Peyer's patch (tissue), 4 donors: ENCODE results near the gene CORO2A. TPM values are rescaled to one million over a fixed set of nuclear protein-coding genes. Genes with fewer than 3 reads are reported as not detected.

Experiments used
- DNase-seq, 3 donors: peaks; one replicate each; pipeline ENCODE4 v3.0.0-alpha.2; 2017 to 2019
- H3K27ac ChIP-seq, 4 donors: fragments of 200-600 bp; sonication (generic); one replicate each; pipeline ENCODE4 v1.5.1; 2016 to 2019
- H3K27me3 ChIP-seq, 2 donors: fragments of 200-600 bp; sonication (generic); one replicate each; pipeline ENCODE4 v1.5.1; 2019
- H3K36me3 ChIP-seq, 3 donors: fragments of 200-600 bp; sonication (generic); one replicate each; pipeline ENCODE4 v1.5.1; 2016 to 2019
- H3K4me1 ChIP-seq, 4 donors: fragments of 200-600 bp; sonication (generic); one replicate each; pipeline ENCODE4 v1.5.1; 2016 to 2019
- H3K4me3 ChIP-seq, 4 donors: fragments of 200-600 bp; sonication (generic); 1 replicate in 3 of 4; 2 replicates in 1 of 4; pipeline ENCODE4 v1.5.1; 2016 to 2019; ENCODE audit warnings: mild to moderate bottlenecking in 1 of 4
- H3K9me3 ChIP-seq, 4 donors: fragments of 200-600 bp; sonication (generic); one replicate each; pipeline ENCODE4 v1.5.1; 2016 to 2019; ENCODE audit warnings: mild to moderate bottlenecking in 1 of 4
- POLR2A ChIP-seq, 2 donors: fragments of 450-650 bp; IDR thresholded peaks; one replicate each; pipeline ENCODE4 v1.5.1; 2017; ENCODE audit warnings: antibody characterized with exemption in 2 of 2, mild to moderate bottlenecking in 2 of 2, moderate library complexity in 2 of 2
- total RNA-seq, 4 donors: library from RNA; depleted of rRNA; stranded (reverse); fragments of >200 nt; gene quantifications; one replicate each; pipeline ENCODE4 v1.1.0, GENCODE V29; 2016
- TF ChIP-seq, protein P1 (sequence below), 6 experiments: fragments of 450-650 bp in 4 of 6; fragments of 200-600 bp in 2 of 6; sonication (generic) in 1 of 6; IDR thresholded peaks; one replicate each; pipeline ENCODE4 v1.5.1; 2017 to 2019; ENCODE audit warnings: antibody characterized with exemption in 6 of 6, mild to moderate bottlenecking in 3 of 6, moderate library complexity in 1 of 6

Gene CORO2A
- total RNA-seq, 4 donors from 2014 or later: 15.7 to 99.6 (median 91.9) TPM

DNA sequence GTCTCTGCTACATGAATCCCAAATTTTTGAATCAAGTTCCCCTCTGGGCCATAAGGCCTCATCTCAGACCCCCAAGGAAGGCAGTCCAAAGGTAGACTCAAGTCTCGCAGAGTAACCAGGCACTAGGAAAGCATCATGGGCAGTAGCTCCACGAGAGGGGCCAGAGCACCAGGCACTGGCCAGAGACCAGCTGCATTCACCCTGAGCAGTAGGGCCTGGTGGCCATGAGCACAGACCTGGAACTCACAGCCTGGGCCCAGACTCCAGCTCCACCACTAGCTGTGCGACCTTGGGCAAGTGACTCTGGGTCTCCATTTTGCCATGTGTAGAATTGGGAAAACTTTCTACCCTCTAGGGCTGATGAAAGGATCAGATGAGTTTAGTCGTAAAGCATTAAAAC, 107.4 kb downstream of the CORO2A start:
- peaks cover 0 to 38% (median 7%) of the 10 kb centered on the region in 4 donors for H3K4me1 ChIP-seq
- H3K36me3 ChIP-seq: peaks cover 0 to 69% (median 0%) of the 10 kb centered on the region in 3 donors
- DNase-seq: peak in 1 of 3 donors; percentile 34
- TF ChIP-seq, protein P1, sequence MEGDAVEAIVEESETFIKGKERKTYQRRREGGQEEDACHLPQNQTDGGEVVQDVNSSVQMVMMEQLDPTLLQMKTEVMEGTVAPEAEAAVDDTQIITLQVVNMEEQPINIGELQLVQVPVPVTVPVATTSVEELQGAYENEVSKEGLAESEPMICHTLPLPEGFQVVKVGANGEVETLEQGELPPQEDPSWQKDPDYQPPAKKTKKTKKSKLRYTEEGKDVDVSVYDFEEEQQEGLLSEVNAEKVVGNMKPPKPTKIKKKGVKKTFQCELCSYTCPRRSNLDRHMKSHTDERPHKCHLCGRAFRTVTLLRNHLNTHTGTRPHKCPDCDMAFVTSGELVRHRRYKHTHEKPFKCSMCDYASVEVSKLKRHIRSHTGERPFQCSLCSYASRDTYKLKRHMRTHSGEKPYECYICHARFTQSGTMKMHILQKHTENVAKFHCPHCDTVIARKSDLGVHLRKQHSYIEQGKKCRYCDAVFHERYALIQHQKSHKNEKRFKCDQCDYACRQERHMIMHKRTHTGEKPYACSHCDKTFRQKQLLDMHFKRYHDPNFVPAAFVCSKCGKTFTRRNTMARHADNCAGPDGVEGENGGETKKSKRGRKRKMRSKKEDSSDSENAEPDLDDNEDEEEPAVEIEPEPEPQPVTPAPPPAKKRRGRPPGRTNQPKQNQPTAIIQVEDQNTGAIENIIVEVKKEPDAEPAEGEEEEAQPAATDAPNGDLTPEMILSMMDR (IDR thresholded peaks at IDR 0.05): no peak
- no peak for TF ChIP-seq POLR2A (IDR thresholded peaks at IDR 0.05)
- no peaks in the 10 kb centered on the region for H3K9me3 ChIP-seq
- H3K27me3 ChIP-seq: no peaks in the 10 kb centered on the region
- no peak overlapping the region for H3K27ac ChIP-seq
- no peak overlapping the region for H3K4me3 ChIP-seq

DNA sequence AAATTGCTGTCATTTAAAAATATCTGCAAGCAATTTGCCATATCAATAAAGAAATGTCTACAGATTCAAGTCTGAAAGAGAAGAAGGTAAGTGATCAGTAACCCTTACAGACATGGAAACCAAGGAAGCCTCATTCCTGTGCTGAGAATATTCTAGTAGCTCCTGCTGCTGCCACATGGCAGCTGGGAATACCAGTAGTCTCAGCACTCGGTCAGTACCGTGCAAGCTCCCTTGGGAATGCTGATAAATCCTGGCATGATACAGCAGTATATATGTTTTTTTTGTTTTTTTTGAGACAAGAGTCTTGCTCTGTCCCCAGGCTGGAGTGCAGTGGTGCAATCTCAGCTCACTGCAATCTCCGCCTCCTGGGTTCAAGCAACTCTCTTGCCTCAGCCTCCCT, 108.0 kb downstream of the CORO2A start:
- peaks cover 0 to 76% (median 0%) of the 10 kb centered on the region in 3 donors for H3K36me3 ChIP-seq
- H3K4me1 ChIP-seq: peaks cover 0 to 38% (median 7%) of the 10 kb centered on the region in 4 donors

DNA sequence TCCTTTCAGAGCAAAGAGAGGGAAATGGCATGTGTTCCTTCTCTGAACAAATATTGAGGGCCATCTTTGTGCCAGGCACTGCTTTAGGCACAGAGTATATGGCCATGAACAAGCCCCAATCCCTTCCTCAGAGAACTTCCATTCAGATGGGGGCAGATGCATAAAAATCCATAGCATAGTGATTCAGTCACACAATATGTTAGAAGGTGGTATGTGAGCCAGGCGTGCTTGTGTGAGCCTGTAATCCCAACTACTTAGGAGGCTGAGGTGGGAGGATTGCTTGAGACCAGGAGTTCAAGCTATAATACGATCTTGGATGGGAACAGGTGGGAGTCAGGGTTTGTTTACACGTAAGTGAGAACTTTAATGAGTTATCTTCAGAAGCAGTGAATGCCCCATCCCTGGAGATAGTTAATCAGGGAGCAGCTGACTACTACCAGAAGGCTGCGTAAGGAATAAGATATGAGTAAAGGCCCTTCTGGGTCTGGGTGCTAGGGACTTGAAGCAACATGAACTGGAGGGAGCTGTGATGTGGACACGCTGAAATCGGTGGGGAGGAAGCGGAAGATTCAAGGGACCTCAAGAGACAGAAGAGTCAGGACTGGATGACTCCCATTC, 108.8 kb downstream of the CORO2A start:
- TF ChIP-seq, protein P1 (IDR thresholded peaks at IDR 0.05): no peak
- TF ChIP-seq POLR2A (IDR thresholded peaks at IDR 0.05): no peak
- Histone ChIP-seq H3K4me3 (no peak overlapping the region), H3K4me1 (peaks cover 0 to 38% (median 7%) of the 10 kb centered on the region in 4 donors), H3K27ac (peak overlapping the region in 2 of 4 donors; percentile 72 to 78), H3K27me3 (no peaks in the 10 kb centered on the region), H3K9me3 (no peaks in the 10 kb centered on the region), H3K36me3 (peaks cover 0 to 83% (median 0%) of the 10 kb centered on the region in 3 donors)
- peak in 1 of 3 donors; percentile 22 for DNase-seq

More for the DNA sequence above, 108.0 kb downstream of the CORO2A start:
- H3K4me3 ChIP-seq: no peak overlapping the region
- no peak overlapping the region for H3K27ac ChIP-seq
- no peak for TF ChIP-seq POLR2A (IDR thresholded peaks at IDR 0.05)
- TF ChIP-seq, protein P1 (IDR thresholded peaks at IDR 0.05): no peak
- no peaks in the 10 kb centered on the region for H3K9me3 ChIP-seq
- no peak for DNase-seq
- H3K27me3 ChIP-seq: no peaks in the 10 kb centered on the region

DNA sequence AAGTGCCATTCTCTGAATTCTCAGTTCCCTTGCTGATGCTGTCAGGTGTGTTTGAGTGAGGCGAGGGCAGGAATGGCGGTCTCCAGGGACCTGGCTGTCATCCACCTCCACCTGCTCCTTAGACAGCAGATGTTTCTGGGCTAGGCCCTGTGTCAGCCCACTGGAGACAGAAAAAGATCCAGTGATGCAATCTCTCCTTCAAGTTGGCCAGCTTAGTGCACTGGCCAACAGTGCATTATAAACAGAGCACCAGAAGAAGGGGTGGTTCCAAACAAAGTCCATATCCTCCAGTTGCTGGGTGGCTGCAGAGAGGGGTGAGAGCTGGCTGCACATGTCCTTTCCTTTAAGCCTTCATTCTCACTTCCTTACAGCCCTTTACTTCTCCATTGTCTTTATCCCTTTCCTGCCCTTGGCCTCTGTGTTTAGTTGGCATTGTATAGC, 109.4 kb downstream of the CORO2A start:
- Histone ChIP-seq H3K9me3 (no peaks in the 10 kb centered on the region), H3K4me3 (no peak overlapping the region), H3K27me3 (no peaks in the 10 kb centered on the region), H3K4me1 (peaks cover 0 to 38% (median 7%) of the 10 kb centered on the region in 4 donors), H3K27ac (peak overlapping the region in 3 of 4 donors; percentile 41 to 78 (median 72)), H3K36me3 (peaks cover 0 to 88% (median 0%) of the 10 kb centered on the region in 3 donors)
- peak in 1 of 3 donors; percentile 56 for DNase-seq
- TF ChIP-seq POLR2A (IDR thresholded peaks at IDR 0.05): no peak
- TF ChIP-seq, protein P1 (IDR thresholded peaks at IDR 0.05): no peak

DNA sequence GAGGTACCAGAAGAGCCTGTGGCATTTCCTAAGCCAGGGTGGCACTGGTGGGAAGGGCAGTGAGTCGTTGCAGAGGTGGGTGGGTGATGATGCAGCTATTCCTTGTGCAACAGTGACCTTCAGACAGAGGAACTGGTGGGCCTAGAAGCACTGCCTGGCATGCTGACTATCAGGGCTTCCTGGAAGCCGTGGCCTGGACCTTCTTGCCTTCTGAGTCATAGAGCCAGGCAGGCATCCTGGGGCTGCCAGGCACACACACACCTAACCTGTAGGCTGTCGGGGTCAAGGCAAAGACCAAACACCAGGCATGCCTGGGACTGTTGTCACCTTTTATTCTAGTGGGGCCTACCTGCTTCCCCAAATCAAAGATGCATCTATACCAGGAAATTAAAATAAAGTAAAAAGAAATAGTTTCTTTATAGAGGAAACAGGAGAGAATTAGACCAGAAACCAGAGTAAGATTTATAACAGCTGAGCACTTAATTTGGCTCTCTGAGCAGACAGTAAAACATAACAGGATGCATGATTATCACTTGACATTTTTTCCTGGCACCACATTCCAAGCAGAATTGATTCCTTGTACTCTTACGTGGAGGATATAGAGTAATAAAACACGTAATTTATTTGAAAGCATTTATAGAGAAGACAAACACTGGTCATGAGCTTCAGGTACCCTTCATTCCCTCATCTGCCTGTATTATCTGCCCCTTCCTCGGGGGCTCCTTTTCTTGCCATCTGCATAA, 110.8 kb downstream of the CORO2A start:
- H3K27me3 ChIP-seq: no peaks in the 10 kb centered on the region
- peaks cover 0 to 32% (median 7%) of the 10 kb centered on the region in 4 donors for H3K4me1 ChIP-seq
- DNase-seq: peak in 2 of 3 donors; percentile 67 to 80
- H3K9me3 ChIP-seq: no peaks in the 10 kb centered on the region
- peaks cover 0 to 80% (median 0%) of the 10 kb centered on the region in 3 donors for H3K36me3 ChIP-seq
- TF ChIP-seq POLR2A (IDR thresholded peaks at IDR 0.05): no peak
- TF ChIP-seq, protein P1 (IDR thresholded peaks at IDR 0.05): peak in 1 of 6 experiments; percentile 6
- H3K4me3 ChIP-seq: no peak overlapping the region
- peak overlapping the region in 3 of 4 donors; percentile 41 to 78 (median 72) for H3K27ac ChIP-seq
